ENCODE results near the gene SYNE2.

Gene SYNE2

GRCh38 chr14:64218344-64219240, 365.8 kb downstream of the SYNE2 start:
- in situ Hi-C loops (cut with HindIII; ENCODE audit: low pct_ligation_motif_present, low sequenced_read_pairs): no loop called here
- TF ChIP-seq, protein P1, sequence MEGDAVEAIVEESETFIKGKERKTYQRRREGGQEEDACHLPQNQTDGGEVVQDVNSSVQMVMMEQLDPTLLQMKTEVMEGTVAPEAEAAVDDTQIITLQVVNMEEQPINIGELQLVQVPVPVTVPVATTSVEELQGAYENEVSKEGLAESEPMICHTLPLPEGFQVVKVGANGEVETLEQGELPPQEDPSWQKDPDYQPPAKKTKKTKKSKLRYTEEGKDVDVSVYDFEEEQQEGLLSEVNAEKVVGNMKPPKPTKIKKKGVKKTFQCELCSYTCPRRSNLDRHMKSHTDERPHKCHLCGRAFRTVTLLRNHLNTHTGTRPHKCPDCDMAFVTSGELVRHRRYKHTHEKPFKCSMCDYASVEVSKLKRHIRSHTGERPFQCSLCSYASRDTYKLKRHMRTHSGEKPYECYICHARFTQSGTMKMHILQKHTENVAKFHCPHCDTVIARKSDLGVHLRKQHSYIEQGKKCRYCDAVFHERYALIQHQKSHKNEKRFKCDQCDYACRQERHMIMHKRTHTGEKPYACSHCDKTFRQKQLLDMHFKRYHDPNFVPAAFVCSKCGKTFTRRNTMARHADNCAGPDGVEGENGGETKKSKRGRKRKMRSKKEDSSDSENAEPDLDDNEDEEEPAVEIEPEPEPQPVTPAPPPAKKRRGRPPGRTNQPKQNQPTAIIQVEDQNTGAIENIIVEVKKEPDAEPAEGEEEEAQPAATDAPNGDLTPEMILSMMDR (IDR thresholded peaks at IDR 0.05; ENCODE audit: low read depth, low read length, missing control alignments): no peak
- Histone ChIP-seq H3K27ac (no peak overlapping the region), H3K4me3 (ENCODE audit: low read depth, low read length) (no peak overlapping the region), H3K36me3 (replicated peaks) (no peaks in the 10 kb centered on the region), H3K27me3 (replicated peaks) (no peaks in the 10 kb centered on the region)
- no peak for DNase-seq

GRCh38 chr14:64220056-64220455, 367.3 kb downstream of the SYNE2 start:
- Histone ChIP-seq H3K4me3 (ENCODE audit: low read depth, low read length) (no peak overlapping the region), H3K36me3 (replicated peaks) (no peaks in the 10 kb centered on the region), H3K27me3 (replicated peaks) (no peaks in the 10 kb centered on the region), H3K27ac (no peak overlapping the region)
- DNase-seq: no peak
- in situ Hi-C loops (cut with HindIII; ENCODE audit: low pct_ligation_motif_present, low sequenced_read_pairs): no loop called here
- TF ChIP-seq, protein P1 (IDR thresholded peaks at IDR 0.05; ENCODE audit: low read depth, low read length, missing control alignments): no peak

- TF ChIP-seq, protein P1 (IDR thresholded peaks at IDR 0.05; ENCODE audit: low read depth, low read length, missing control alignments): no peak
- Histone ChIP-seq H3K27me3 (replicated peaks) (no peaks in the 10 kb centered on the region), H3K4me3 (ENCODE audit: low read depth, low read length) (no peak overlapping the region), H3K27ac (no peak overlapping the region), H3K36me3 (replicated peaks) (no peaks in the 10 kb centered on the region)
- in situ Hi-C loops (cut with HindIII; ENCODE audit: low pct_ligation_motif_present, low sequenced_read_pairs): no loop called here
- DNase-seq: no peak
These were observed 367.7 kb downstream of the SYNE2 start for GRCh38 chr14:64220466-64220865.

DNA sequence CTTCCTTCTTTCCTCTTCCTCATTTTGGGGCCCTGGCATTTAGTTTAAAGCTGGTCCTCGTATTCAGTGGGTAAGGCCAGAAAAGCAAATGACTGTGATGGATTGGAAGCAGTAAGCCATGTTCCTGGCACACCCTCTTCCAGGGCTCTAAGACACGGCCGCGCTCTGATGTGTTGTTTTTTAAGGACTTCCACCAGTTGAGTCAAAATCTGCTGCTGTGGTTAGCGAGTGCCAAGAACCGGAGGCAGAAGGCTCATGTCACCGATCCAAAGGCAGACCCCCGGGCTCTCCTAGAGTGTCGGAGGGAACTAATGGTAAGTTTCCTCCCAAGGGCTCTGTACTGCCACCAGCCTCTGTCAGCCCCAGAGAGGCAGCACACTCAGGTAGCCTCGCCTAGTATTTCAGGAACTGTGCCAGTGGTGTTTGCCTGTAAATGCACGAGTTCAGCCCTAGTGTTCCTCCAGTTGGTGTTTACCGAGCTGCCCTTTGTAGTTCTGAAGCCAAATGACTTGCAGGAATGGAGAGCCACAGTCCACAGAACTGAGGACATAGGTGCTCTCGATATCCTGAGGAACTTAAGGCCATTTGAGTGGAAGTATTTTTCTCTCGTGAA, 368.7 kb downstream of the SYNE2 start:
- TF ChIP-seq, protein P1 (IDR thresholded peaks at IDR 0.05; ENCODE audit: low read depth, low read length, missing control alignments): no peak
- Histone ChIP-seq H3K27ac (no peak overlapping the region), H3K36me3 (replicated peaks) (no peaks in the 10 kb centered on the region), H3K27me3 (replicated peaks) (no peaks in the 10 kb centered on the region), H3K4me3 (ENCODE audit: low read depth, low read length) (no peak overlapping the region)
- in situ Hi-C loops (cut with HindIII; ENCODE audit: low pct_ligation_motif_present, low sequenced_read_pairs): no loop called here
- no peak for DNase-seq

- no peaks in the 10 kb centered on the region for H3K36me3 ChIP-seq (replicated peaks)
- in situ Hi-C loops (cut with HindIII; ENCODE audit: low pct_ligation_motif_present, low sequenced_read_pairs): no loop called here
These were observed 372.4 kb downstream of the SYNE2 start for GRCh38 chr14:64225151-64225757.

More at GRCh38 chr14:64225151-64225757, 372.4 kb downstream of the SYNE2 start:
- no peak overlapping the region for H3K4me3 ChIP-seq (ENCODE audit: low read depth, low read length)
- H3K27ac ChIP-seq: no peak overlapping the region
- TF ChIP-seq, protein P1 (IDR thresholded peaks at IDR 0.05; ENCODE audit: low read depth, low read length, missing control alignments): no peak
- no peak for DNase-seq
- no peaks in the 10 kb centered on the region for H3K27me3 ChIP-seq (replicated peaks)
